AG09319 (cell line): ENCODE measurements around the gene SLC16A1.
A peak's percentile ranks its signal among the peaks of the same experiment; 100 is the strongest.

Experiments
- DNase-seq: peaks from one replicate; pipeline ENCODE4 v3.0.0-alpha.2; 2010; ENCODE audit warnings: low read depth; ENCODE audit errors: extremely low read depth
- CTCF ChIP-seq: IDR thresholded peaks from 2 replicates; pipeline ENCODE4 v1.5.1; 2011; ENCODE audit warnings: low read depth, mild to moderate bottlenecking, inconsistent platforms, low read length, moderate library complexity

SLC16A1 gene

DNA sequence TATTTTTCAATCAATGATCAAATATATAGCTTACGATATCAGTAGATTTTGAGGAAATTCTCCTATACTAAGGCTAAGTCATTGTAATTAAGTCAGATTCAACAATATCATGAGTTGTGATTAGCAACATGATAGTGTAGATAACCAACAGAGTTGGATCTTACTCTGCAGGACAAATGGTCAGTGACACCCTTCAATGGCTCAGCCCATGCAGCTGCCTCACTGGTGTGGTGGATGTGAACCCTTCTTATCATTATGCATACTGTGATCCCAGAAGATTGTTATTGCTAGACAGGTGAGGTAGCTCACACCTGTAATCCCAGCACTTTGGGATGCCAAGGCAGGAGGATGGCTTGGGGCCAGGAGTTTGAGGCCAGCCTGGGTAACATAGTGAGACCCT, 5.6 kb downstream of the SLC16A1 start:
- TF ChIP-seq CTCF: no peak
- DNase-seq: no peak

DNA sequence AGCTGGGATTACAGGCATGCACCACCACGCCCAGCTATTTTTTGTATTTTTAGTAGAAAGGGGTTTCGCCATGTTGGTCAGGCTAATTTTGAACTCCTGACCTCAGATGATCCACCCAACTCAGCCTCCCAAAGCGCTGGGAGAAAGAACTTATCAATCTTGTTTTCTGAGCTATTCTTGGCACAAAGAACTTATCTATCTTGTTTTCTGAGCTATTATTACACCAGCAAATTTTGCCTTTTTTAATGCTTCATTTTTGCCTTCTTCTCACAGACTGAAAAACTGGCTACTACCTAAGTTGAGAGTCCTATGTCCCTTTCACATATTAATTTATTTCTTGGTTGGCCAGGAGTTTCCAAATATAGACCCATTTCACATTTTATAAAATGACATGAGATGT, 9.3 kb downstream of the SLC16A1 start:
- no peak for TF ChIP-seq CTCF
- DNase-seq: no peak

DNA sequence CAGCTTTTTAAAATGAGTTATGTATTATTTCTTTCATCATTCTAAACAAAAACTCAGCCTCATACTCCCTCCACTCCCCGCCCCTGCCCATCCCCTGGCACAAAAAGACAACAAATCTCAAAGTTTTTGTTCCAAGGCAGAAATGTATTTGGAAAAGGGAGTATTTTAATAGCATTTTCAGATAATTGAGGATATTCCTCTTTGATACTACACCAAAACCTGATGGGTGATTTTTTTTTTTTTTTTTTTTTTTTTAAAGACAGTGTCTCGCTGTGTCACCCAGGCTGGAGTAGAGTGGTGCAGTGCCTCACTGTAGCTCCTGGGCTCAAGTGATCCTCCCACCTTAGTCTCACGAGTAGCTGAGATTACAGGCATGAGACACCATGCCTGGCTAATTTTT, 16.2 kb downstream of the SLC16A1 start:
- DNase-seq: no peak
- TF ChIP-seq CTCF: no peak

DNA sequence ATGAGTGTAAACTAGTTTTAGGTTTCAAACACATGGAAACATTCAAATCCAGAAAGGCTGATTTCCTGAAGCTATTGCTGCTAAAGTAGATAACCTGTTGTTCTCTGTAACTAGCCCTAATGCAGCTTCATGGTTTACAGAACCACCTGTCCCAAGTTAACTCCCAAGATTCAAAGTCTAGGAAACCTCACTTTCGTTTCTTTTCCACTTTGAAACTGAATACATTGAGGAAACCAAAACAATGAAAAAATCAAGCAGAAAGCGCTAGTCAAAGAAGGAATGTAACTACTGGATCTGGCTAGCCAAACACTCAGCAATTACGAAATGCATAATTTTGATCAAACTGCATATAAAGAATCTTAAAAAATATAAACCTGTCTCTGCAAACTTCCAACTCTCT, 17.8 kb downstream of the SLC16A1 start:
- no peak for TF ChIP-seq CTCF
- DNase-seq: no peak

GRCh38 chr1:112937495-112937894, 18.5 kb downstream of the SLC16A1 start:
- TF ChIP-seq CTCF: no peak
- DNase-seq: no peak

GRCh38 chr1:112937070-112937469, 18.9 kb downstream of the SLC16A1 start:
- DNase-seq: no peak
- TF ChIP-seq CTCF: no peak

DNA sequence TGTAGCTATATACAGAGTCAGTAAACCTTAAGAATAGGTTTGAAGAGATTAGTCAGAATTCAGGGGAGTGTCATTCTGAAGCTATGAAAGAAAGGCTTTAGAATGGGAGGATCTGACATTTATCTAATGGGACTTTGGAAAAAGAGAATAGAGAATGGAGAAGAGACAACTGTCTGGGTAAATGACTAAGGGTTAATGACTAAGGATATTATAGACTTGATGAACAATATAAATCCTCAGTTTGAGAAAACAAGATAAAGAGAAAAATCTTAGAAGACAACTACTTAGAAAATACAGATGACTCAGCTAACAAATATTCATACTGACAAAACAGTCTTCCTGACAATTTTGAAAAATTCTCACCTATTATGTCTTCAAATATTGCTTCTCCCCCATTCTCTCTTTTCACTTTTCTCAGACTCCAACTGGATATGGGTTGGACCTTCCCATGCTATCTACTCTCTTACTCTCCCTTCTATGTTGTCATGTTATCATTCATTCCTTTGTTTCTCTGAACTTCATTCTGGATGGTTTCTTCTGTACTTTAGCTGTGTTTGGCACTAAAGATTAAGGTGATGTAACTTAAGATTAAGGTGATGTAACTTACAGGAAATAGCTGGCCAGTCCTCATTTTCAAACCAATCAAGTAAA, 20.4 kb downstream of the SLC16A1 start:
- TF ChIP-seq CTCF: no peak
- peak; percentile 27 for DNase-seq
